Testis (tissue), 2 donors: ENCODE results near the gene PDGFRB.

Experiments
- CTCF ChIP-seq, 3 experiments: fragments of 450-650 bp in 2 of 3; fragments of 200-600 bp in 1 of 3; sonication (generic) in 1 of 3; IDR thresholded peaks; one replicate each; pipeline ENCODE4 v1.5.1; 2016 to 2019; ENCODE audit warnings: antibody characterized with exemption in 3 of 3, mild to moderate bottlenecking in 2 of 3, moderate library complexity in 1 of 3
- POLR2A ChIP-seq: fragments of 450-650 bp; IDR thresholded peaks from one replicate; pipeline ENCODE4 v1.6.1; 2017; ENCODE audit warnings: antibody characterized with exemption, mild to moderate bottlenecking, moderate library complexity

- TF ChIP-seq CTCF (IDR thresholded peaks at IDR 0.05) (no peak), POLR2A (no peak)
Observed at GRCh38 chr5:150119421-150120061, 36.1 kb downstream of the PDGFRB start.
